Measurements from ENCODE around the gene PTPN2.
"Not testable (repeated sequence)": the region's sequence is repeated elsewhere in the genome, so short reads cannot be mapped to it uniquely, and the experiment has no call there.

The PTPN2 gene

GRCh38 chr18:12758566-12758965, 125.5 kb downstream of the PTPN2 start:
- H3K27ac ChIP-seq, H3K4me3 ChIP-seq: not testable (repeated sequence)

GRCh38 chr18:12756619-12757239, 127.3 kb downstream of the PTPN2 start:
- H3K27ac ChIP-seq, H3K4me3 ChIP-seq: not testable (repeated sequence)

- H3K27ac ChIP-seq, H3K4me3 ChIP-seq: not testable (repeated sequence)
Measured at GRCh38 chr18:12755606-12756005, 128.4 kb downstream of the PTPN2 start.

- no peak overlapping the region for H3K27ac ChIP-seq
- H3K4me3 ChIP-seq, result no peak overlapping the region
Measured at GRCh38 chr18:12754511-12754910, 129.5 kb downstream of the PTPN2 start.

GRCh38 chr18:12751891-12752290, 132.1 kb downstream of the PTPN2 start:
- H3K27ac ChIP-seq, result no peak overlapping the region

GRCh38 chr18:12751503-12751884, 132.5 kb downstream of the PTPN2 start:
- Histone ChIP-seq H3K4me3 (no peak overlapping the region), H3K27ac (no peak overlapping the region)

More at GRCh38 chr18:12751891-12752290, 132.1 kb downstream of the PTPN2 start:
- no peak overlapping the region for H3K4me3 ChIP-seq

GRCh38 chr18:12750715-12751502, 133.1 kb downstream of the PTPN2 start:
- H3K4me3 ChIP-seq, result no peak overlapping the region
- H3K27ac ChIP-seq, result no peak overlapping the region

GRCh38 chr18:12750076-12750714, 133.8 kb downstream of the PTPN2 start:
- Histone ChIP-seq H3K4me3 (no peak overlapping the region), H3K27ac (no peak overlapping the region)

GRCh38 chr18:12749121-12749520, 134.9 kb downstream of the PTPN2 start:
- no peak overlapping the region for H3K4me3 ChIP-seq
- no peak overlapping the region for H3K27ac ChIP-seq

GRCh38 chr18:12748671-12749070, 135.4 kb downstream of the PTPN2 start:
- Histone ChIP-seq H3K4me3 (no peak overlapping the region), H3K27ac (no peak overlapping the region)

GRCh38 chr18:12747530-12748315, 136.3 kb downstream of the PTPN2 start:
- Histone ChIP-seq H3K27ac (no peak overlapping the region), H3K4me3 (no peak overlapping the region)

- Histone ChIP-seq H3K4me3 (no peak overlapping the region), H3K27ac (no peak overlapping the region)
Measured at GRCh38 chr18:12745095-12745795, 138.8 kb downstream of the PTPN2 start.

- Histone ChIP-seq H3K27ac (no peak overlapping the region), H3K4me3 (no peak overlapping the region)
Measured at GRCh38 chr18:12744103-12744502, 139.9 kb downstream of the PTPN2 start.

GRCh38 chr18:12742453-12742852, 141.6 kb downstream of the PTPN2 start:
- no peak overlapping the region for H3K27ac ChIP-seq

More at GRCh38 chr18:12742453-12742852, 141.6 kb downstream of the PTPN2 start:
- H3K4me3 ChIP-seq, result no peak overlapping the region
